Neural cell (in vitro differentiated cells): ENCODE measurements around the gene MICAL2.

Experiments used
- CTCF ChIP-seq: fragments of 450-650 bp; IDR thresholded peaks from 2 replicates; pipeline ENCODE4 v1.5.1; 2014; ENCODE audit warnings: antibody characterized with exemption, mild to moderate bottlenecking, moderate library complexity; ENCODE audit not compliant: poor library complexity, severe bottlenecking
- EZH2 ChIP-seq: fragments of 200-600, 300-800 bp; shearing (Covaris generic), sonication (generic); IDR thresholded peaks from 2 replicates; pipeline ENCODE4 v1.6.1; 2014; ENCODE audit warnings: antibody characterized with exemption, low read length, borderline replicate concordance, mild to moderate bottlenecking; ENCODE audit not compliant: insufficient read depth, poor library complexity, severe bottlenecking
- POLR2AphosphoS5 ChIP-seq: IDR thresholded peaks from 2 replicates; pipeline ENCODE4 v1.6.1; 2012
- RAD21 ChIP-seq: fragments of 450-650 bp; conservative IDR thresholded peaks from 2 replicates; pipeline ENCODE4 v1.6.1; 2014; ENCODE audit warnings: antibody characterized with exemption, mild to moderate bottlenecking, moderate library complexity

- TF ChIP-seq POLR2AphosphoS5: no peak
- no peak for TF ChIP-seq CTCF
- TF ChIP-seq EZH2: no peak
- TF ChIP-seq RAD21: no peak
Observed at GRCh38 chr11:12166299-12167060, 56.1 kb downstream of the MICAL2 start.
